Loucy (cell line): ENCODE results near the gene RPN1.

Experiments used
- CTCF ChIP-seq: fragments of 200-600 bp; sonication (generic); conservative IDR thresholded peaks from 2 replicates; pipeline ENCODE4 v1.5.1; 2014; ENCODE audit warnings: mild to moderate bottlenecking, antibody characterized with exemption, low read length
- EZH2phosphoT487 ChIP-seq: fragments of 200-600 bp; IDR thresholded peaks from 2 replicates; pipeline ENCODE4 v1.6.1; 2018; ENCODE audit warnings: antibody characterized with exemption, mild to moderate bottlenecking, moderate library complexity, borderline replicate concordance

- no peak for TF ChIP-seq CTCF
- TF ChIP-seq EZH2phosphoT487, result no peak
Measured at GRCh38 chr3:128573160-128573559, 77.5 kb downstream of the RPN1 start.
